DND-41 (cell line): ENCODE data around the gene STK11IP.

Experiments
- ATAC-seq: fragments of 200-7000 bp; cut with Tn5 transposase; 3 replicates; pipeline ENCODE4 v1.9.1; 2021; ENCODE audit warnings: low read depth; ENCODE audit not compliant: insufficient read depth
- DNase-seq: peaks from one replicate; pipeline ENCODE4 v3.0.0-alpha.2; 2020
- H2AFZ ChIP-seq: 2 replicates; pipeline ENCODE4 v1.6.0; 2012; ENCODE audit warnings: low read depth, low read length
- H3K27ac ChIP-seq: 2 replicates; pipeline ENCODE4 v1.5.1; 2012; ENCODE audit warnings: low read length, inconsistent platforms
- H3K27me3 ChIP-seq: fragments of 200-600 bp; sonication (generic); 2 replicates; pipeline ENCODE4 v1.6.0; 2012; ENCODE audit warnings: low read length, mild to moderate bottlenecking, inconsistent platforms; ENCODE audit not compliant: insufficient read depth, poor library complexity
- H3K36me3 ChIP-seq: 2 replicates; pipeline ENCODE4 v1.5.1; 2012; ENCODE audit warnings: low read length, inconsistent platforms; ENCODE audit not compliant: insufficient read depth
- H3K4me1 ChIP-seq: 2 replicates; pipeline ENCODE4 v1.5.1; 2012; ENCODE audit warnings: mild to moderate bottlenecking, low read length; ENCODE audit not compliant: insufficient read depth
- H3K4me2 ChIP-seq: 2 replicates; pipeline ENCODE4 v1.6.0; 2012; ENCODE audit warnings: mild to moderate bottlenecking, moderate library complexity, low read length, inconsistent platforms; ENCODE audit not compliant: insufficient read depth
- H3K4me3 ChIP-seq, 2 experiments: fragments of 200-600 bp in 1 of 2; shearing (Covaris generic) in 1 of 2; 2 replicates each; pipeline ENCODE4 v1.5.1; 2012 to 2016; ENCODE audit warnings: inconsistent platforms in 2 of 2, low read length in 2 of 2, mild to moderate bottlenecking in 2 of 2, low read depth in 1 of 2, moderate library complexity in 1 of 2
- H3K79me2 ChIP-seq: 2 replicates; pipeline ENCODE4 v1.6.0; 2012; ENCODE audit warnings: low read length, inconsistent platforms; ENCODE audit not compliant: insufficient read depth
- H3K9ac ChIP-seq: 2 replicates; pipeline ENCODE4 v1.6.0; 2012; ENCODE audit warnings: low read depth, mild to moderate bottlenecking, inconsistent platforms, low read length, moderate library complexity
- H3K9me3 ChIP-seq: 2 replicates; pipeline ENCODE4 v1.5.1; 2012; ENCODE audit warnings: low read length, moderate library complexity, mild to moderate bottlenecking, inconsistent platforms; ENCODE audit not compliant: insufficient read depth, severe bottlenecking
- H4K20me1 ChIP-seq: 2 replicates; pipeline ENCODE4 v1.6.0; 2012; ENCODE audit warnings: low read length; ENCODE audit not compliant: insufficient read depth
- EZH2 ChIP-seq: IDR thresholded peaks from 3 replicates; pipeline ENCODE4 v1.6.1; 2012; ENCODE audit warnings: borderline replicate concordance, low read depth, mild to moderate bottlenecking, moderate library complexity, low read length, inconsistent platforms; ENCODE audit not compliant: severe bottlenecking
- TF ChIP-seq, protein P1 (sequence below): IDR thresholded peaks from 2 replicates; pipeline ENCODE4 v1.5.1; 2012; ENCODE audit warnings: borderline replicate concordance, low read length, moderate library complexity, mild to moderate bottlenecking; ENCODE audit not compliant: poor library complexity, severe bottlenecking; ENCODE audit errors: extremely low read depth

Gene STK11IP

DNA sequence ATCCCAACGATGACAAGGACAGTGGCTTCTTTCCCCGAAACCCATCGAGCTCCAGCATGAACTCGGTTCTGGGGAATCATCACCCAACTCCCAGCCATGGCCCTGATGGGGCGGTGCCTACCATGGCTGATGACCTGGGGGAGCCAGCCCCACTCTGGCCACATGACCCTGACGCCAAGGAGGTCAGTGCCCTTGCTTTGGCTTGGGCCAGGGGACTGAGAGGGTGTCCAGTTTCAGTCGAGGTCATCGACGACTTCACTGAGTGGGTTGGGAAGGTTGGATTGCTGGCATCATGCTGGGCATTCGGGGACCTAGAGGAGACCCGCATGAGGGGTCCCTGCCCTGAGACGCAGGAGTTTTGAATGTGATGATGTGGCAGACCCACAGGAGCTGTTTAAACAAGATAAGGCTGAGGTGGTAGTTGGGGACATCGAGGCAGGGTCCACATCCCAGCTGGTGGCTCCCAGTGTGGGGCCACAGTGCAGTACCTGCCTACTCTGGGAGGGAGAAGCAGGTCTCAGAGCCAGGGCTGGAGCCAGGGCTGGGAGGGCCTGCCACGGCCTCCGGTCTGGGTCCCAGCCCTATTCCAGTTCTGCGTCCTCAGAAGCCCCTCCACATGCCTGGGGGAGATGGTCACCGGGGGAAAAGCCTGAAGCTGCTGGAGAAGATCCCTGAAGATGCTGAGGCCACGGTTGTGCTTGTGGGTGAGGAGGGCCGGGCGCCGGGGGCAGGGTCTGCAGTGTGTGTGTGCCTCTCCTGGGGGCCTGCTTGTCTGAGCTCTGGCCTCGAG is 35.8 kb downstream of the STK11IP start:
- no peaks in the 10 kb centered on the region for H3K27me3 ChIP-seq
- no peaks in the 10 kb centered on the region for H4K20me1 ChIP-seq
- no peaks in the 10 kb centered on the region for H3K36me3 ChIP-seq
- no peaks in the 10 kb centered on the region for H3K79me2 ChIP-seq
- no peak overlapping the region for H2AFZ ChIP-seq
- H3K9ac ChIP-seq = no peak overlapping the region
- no peak for DNase-seq
- no peak overlapping the region for H3K4me2 ChIP-seq
- H3K4me1 ChIP-seq = no peaks in the 10 kb centered on the region
- no peaks in the 10 kb centered on the region for H3K9me3 ChIP-seq
- H3K27ac ChIP-seq = no peak overlapping the region
- no peak for ATAC-seq
- TF ChIP-seq EZH2 = no peak
- TF ChIP-seq, protein P1, sequence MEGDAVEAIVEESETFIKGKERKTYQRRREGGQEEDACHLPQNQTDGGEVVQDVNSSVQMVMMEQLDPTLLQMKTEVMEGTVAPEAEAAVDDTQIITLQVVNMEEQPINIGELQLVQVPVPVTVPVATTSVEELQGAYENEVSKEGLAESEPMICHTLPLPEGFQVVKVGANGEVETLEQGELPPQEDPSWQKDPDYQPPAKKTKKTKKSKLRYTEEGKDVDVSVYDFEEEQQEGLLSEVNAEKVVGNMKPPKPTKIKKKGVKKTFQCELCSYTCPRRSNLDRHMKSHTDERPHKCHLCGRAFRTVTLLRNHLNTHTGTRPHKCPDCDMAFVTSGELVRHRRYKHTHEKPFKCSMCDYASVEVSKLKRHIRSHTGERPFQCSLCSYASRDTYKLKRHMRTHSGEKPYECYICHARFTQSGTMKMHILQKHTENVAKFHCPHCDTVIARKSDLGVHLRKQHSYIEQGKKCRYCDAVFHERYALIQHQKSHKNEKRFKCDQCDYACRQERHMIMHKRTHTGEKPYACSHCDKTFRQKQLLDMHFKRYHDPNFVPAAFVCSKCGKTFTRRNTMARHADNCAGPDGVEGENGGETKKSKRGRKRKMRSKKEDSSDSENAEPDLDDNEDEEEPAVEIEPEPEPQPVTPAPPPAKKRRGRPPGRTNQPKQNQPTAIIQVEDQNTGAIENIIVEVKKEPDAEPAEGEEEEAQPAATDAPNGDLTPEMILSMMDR = no peak
- no peak overlapping the region for H3K4me3 ChIP-seq

DNA sequence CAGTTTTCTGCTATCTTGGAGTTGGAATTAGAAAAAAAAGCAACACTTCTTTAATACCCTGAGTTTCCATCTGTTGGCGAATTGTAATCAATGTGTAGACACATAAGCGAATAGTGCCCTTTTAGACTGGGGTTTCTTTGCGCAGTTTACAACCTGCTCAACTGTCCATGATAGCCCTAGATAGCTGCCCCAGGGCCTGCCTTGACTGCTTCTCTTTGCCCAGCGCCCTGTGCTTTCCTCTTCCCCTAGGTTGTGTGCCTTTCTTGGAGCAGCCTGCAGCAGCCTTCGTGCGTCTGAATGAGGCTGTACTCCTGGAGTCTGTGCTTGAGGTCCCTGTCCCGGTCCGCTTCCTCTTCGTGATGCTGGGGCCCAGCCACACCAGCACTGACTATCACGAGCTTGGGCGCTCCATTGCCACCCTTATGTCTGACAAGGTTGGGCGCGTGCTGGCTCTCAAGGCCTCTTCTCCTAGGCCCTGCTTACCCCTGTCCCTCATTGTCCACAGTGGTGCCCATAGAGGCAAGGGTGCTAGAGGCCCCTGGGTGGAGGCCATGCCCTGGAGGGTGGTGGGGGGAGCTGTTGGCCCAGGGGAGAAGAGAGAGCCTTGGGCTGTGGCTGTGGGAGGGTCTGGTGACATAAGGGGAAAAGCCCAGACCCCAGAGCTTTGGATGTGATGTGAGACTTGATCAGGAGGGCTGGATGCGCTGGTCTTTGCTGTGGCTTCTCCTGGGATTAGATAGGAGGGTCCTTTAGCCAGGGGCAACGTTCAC is 36.7 kb downstream of the STK11IP start:
- Histone ChIP-seq H3K4me1 (no peaks in the 10 kb centered on the region), H3K9me3 (no peaks in the 10 kb centered on the region), H3K27me3 (no peaks in the 10 kb centered on the region), H3K79me2 (no peaks in the 10 kb centered on the region), H2AFZ (no peak overlapping the region), H3K4me2 (no peak overlapping the region), H3K4me3 (no peak overlapping the region), H4K20me1 (no peaks in the 10 kb centered on the region), H3K9ac (no peak overlapping the region), H3K27ac (no peak overlapping the region), H3K36me3 (no peaks in the 10 kb centered on the region)
- ATAC-seq = no peak
- TF ChIP-seq, protein P1 = no peak
- no peak for TF ChIP-seq EZH2
- no peak for DNase-seq

DNA sequence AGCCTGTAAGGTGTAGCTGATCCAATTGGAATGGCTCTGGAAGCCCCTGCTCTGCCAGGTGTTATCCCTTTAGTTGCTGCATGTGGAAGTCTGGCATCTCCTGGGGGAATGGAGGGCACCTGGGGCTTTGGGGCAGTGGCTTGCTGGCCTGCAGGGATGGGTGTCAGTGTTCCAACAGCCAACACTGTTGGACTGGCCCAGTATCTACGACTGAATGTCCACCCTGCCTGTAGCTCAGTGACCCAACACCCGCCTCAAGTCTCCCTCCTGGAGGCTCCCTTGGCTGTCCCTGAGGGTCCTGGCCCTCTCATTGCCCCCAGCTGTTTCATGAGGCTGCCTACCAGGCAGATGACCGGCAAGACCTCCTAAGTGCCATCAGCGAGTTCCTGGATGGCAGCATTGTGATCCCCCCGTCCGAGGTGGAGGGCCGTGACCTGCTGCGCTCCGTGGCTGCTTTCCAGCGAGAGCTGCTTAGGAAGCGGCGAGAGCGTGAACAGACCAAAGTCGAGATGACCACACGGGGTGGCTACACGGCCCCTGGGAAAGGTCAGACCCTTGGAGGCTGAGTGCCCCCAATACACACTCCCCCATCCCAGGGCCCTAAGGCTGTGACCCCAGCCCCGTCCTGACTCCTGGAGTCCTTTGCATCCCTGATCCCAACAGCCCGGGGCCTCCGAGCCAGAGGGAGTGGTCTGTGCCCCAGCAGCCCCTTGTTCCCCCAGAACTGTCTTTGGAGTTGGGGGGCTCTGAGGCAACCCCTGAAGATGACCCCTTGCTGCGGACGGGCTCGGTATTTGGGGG is 37.5 kb downstream of the STK11IP start:
- Histone ChIP-seq H3K79me2 (no peaks in the 10 kb centered on the region), H3K27ac (no peak overlapping the region), H3K36me3 (no peaks in the 10 kb centered on the region), H3K4me3 (no peak overlapping the region), H3K9ac (no peak overlapping the region), H3K9me3 (no peaks in the 10 kb centered on the region), H4K20me1 (no peaks in the 10 kb centered on the region), H3K4me1 (no peaks in the 10 kb centered on the region), H3K27me3 (no peaks in the 10 kb centered on the region), H2AFZ (no peak overlapping the region), H3K4me2 (no peak overlapping the region)
- TF ChIP-seq EZH2 = no peak
- TF ChIP-seq, protein P1 = no peak
- DNase-seq = no peak
- ATAC-seq = no peak
